GM13976 (cell line): ENCODE data around the gene SPSB1.

Experiments
- DNase-seq: peaks from one replicate; pipeline ENCODE4 v3.0.0; 2012; ENCODE audit warnings: low spot score
- in situ Hi-C: fragments of 300-500 bp; cut with MboI; formaldehyde crosslinking; loops from one replicate; pipeline ENCODE4 v1.12.0; 2022; ENCODE audit warnings: low sequenced_read_pairs, mixed read lengths, inconsistent platforms; ENCODE audit not compliant: unreplicated experiment
- TF ChIP-seq, protein P1 (sequence below): IDR thresholded peaks from 2 replicates; pipeline ENCODE4 v1.5.1; 2012; ENCODE audit warnings: borderline replicate concordance, mild to moderate bottlenecking; ENCODE audit not compliant: insufficient read depth; ENCODE audit errors: extremely low read depth, missing control alignments, control extremely low read depth

The SPSB1 gene

DNA sequence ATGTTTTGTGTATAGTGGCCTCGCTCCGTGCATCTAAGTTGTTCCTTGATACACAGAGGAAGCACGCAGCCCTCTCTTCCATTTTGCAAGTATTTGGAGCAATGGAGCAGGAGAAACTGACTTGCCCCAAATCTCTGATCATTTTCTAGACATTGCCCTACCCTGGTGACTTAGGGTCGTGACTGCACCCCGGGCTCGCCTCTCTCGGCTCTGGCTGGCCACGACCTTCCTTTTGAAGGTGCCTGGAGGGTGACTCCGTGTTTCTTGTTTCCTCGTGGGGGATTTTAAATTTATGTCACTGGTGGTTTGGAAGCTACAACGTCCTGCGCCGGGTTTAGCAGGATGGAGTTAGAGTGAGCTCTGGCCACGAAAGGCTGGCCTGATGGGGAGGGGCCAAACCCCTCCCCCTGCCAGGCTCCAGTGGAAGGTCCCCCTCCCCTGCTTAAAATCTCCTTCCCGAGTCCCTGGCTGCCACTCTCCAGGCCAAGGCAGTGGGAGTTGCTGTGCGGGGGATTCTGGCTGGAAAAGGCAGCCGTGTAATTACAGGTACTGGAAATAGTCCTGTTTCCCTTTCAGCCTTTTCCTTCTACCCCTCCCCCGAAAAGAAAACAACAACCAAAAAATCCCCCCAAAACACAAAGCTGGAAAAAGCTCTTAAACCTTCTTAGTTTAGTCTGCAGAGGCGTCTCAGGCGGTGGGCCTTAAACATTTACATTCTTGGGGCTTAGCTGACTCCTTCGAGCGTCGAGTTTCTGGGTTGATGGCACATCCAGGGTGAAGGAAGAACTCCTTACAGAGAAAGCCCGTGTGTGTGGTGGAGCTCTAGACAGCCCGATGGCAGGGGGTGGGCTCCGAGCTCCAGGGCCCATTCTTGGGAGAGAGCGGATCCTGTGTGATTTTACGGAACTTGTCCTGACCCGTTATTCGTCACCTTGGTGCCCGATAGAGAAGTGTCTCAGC lies 28.1 kb downstream of the SPSB1 start:
- in situ Hi-C loops: no loop called here
- no peak for DNase-seq
- TF ChIP-seq, protein P1, sequence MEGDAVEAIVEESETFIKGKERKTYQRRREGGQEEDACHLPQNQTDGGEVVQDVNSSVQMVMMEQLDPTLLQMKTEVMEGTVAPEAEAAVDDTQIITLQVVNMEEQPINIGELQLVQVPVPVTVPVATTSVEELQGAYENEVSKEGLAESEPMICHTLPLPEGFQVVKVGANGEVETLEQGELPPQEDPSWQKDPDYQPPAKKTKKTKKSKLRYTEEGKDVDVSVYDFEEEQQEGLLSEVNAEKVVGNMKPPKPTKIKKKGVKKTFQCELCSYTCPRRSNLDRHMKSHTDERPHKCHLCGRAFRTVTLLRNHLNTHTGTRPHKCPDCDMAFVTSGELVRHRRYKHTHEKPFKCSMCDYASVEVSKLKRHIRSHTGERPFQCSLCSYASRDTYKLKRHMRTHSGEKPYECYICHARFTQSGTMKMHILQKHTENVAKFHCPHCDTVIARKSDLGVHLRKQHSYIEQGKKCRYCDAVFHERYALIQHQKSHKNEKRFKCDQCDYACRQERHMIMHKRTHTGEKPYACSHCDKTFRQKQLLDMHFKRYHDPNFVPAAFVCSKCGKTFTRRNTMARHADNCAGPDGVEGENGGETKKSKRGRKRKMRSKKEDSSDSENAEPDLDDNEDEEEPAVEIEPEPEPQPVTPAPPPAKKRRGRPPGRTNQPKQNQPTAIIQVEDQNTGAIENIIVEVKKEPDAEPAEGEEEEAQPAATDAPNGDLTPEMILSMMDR: no peak

DNA sequence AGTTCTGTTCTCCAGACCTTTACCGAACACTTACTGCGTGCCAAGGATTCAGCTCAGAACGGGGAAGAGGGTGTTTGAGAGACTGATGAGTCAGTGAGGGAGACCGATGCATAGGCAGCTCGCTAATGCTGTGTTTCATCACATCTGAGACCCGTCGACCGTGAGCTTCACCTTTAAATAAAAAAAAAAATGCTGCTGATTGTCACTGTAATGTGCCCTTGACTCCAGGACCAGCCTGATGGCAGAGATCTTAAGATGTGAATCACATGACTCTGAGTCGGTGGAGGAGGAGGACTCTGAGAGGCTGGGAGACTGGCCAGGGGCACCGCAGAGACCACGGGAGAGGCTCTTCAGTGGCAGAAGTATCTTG lies 28.8 kb downstream of the SPSB1 start:
- TF ChIP-seq, protein P1: no peak
- no peak for DNase-seq
- in situ Hi-C loops: no loop called here

DNA sequence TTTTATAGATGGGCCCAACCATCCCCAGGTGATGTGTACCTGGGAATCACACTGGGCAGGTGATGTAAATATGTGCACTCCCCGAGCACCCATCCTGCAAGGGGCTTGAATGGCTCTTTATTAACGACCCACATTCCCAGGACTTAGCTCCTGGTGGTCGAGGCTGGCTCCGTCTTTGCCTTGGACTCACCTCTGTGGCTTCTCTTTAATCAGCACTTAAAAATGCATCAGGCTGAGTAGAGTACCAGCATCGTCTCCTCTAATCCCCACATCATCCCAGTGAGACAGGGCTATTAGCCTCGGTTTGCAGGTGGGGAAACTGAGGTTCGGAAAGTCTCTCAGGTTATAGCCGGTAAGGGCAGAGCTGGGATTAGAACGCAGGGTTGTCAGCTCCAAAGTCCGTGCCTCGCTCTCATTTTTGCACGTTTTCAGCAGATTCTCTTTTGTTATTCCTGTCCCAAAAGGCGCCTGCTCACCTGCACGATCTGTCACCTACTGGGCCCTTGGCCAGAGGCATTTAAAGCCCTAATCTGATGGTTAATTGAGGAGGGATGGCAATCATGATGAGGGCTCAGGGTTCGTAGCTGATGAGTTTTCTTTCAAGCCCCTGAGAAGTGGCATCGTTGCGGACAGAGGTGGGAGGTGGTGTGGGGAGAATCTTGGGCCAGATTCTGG lies 29.4 kb downstream of the SPSB1 start:
- in situ Hi-C loops: no loop called here
- TF ChIP-seq, protein P1: no peak
- no peak for DNase-seq

DNA sequence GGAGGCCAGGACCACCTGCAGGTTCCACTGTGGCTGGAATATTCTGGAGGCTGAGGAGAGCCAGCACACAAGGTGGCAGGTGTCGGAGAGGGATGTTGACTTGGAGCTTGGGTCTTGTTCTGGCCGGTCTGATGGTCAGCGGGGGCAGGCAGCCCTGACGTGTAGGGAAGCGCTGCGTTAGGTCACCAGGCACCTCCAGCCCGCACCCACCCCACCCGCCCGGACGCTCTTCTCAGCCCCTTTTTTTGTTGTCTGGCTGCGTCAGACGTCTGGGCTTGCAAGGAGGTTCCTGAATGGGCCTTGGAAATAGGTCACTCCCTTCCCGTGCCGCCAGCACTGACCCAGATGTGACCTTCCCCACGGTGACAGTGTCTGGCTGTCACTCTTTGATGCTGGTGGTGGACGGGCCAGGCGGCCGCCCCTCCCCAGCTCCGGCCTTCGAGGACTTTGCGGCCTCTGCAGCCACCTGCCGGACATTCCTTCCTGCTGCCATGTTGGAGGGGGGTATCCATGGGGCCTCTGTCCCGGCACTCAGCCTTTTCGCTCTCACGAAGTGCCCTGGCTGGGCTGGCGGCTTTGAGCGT lies 30.1 kb downstream of the SPSB1 start:
- DNase-seq: no peak
- TF ChIP-seq, protein P1: no peak
- in situ Hi-C loops: no loop called here

DNA sequence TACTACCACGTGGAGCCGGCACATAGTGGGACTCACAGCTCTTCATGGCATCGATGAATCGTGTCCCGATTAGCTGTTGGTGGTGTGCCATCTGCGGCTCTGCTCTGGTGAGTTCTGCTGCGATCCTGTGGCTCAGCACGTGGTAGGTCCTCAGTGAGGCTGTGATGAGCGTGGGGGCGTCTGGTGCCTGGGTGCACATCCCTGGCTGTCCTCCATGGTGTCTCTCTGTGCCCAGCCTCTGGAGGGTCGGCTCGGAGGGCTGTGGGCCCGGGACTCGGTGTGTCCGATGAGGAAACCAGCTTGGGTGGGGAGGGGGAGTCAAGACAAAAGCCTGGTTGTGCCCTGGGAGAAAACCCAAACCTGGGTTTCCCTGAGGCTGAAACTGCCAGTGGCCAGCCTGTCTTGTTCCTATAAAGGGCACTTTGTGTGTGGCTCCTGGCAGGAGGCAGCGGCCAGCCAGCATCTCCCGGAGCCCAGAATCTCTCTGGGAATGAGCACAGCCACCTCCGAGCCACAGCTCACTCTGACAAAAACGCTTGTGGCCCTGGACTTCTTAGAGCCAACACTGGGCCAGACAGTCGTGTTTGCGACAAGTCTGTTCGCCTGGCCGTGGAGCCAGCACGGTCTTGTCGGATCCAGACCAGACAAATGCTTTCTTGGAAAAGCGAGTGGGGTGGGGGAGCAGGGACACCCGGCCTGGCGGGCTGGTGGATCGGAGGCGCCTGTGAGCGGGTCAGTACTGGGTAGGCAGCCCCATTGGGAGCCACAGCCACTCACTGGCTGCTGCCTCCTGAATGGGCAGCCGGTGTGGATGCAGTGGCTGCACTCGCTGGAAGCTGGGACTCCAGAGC lies 31.8 kb downstream of the SPSB1 start:
- in situ Hi-C loops: no loop called here
- DNase-seq: no peak
- TF ChIP-seq, protein P1: no peak

DNA sequence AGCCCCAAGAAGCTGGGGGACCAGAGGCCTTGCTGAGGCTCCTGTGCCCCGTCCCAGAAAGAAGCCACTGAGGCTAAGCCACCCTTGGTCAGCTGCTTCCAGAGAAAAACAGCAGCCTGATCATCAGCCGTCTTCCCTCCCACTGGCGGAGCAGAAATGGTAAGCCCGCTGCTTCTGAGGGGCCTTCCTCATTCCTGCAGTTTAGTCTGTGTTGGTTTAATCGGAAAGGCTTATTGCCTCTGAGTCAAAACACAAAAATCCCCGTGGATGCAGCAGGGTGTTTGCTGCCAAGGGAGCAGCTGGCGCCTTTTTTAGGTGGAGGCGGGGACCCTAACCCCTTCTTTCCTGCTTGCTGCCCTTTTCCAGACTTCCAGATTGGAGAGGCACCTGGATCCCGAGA lies 33.9 kb downstream of the SPSB1 start:
- TF ChIP-seq, protein P1: no peak
- no peak for DNase-seq
- in situ Hi-C loops: no loop called here
